ENCODE data around the gene MCC.

GRCh38 chr5:113133211-113133975, 354.9 kb downstream of the MCC start:
- TF ChIP-seq POLR2A (IDR thresholded peaks at IDR 0.05) (no peak), CTCF (IDR thresholded peaks at IDR 0.05) (no peak)
